Type B pancreatic cell (in vitro differentiated cells): ENCODE measurements around the gene RAB20. TPM values are rescaled to one million over a fixed set of nuclear protein-coding genes. Genes with fewer than 3 reads are reported as not detected.
A peak's percentile ranks its signal among the peaks of the same experiment; 100 is the strongest.

Experiments used
- DNase-seq: peaks from one replicate; pipeline ENCODE4 v3.0.0; 2021; ENCODE audit warnings: mixed read lengths; ENCODE audit not compliant: unreplicated experiment; ENCODE audit errors: extremely low spot score
- H3K27ac Mint-ChIP-seq: 2 replicates; pipeline ENCODE4 v1.8.0; 2021; ENCODE audit warnings: mild to moderate bottlenecking, mixed read lengths
- H3K27me3 Mint-ChIP-seq: 2 replicates; pipeline ENCODE4 v1.8.0; 2021; ENCODE audit warnings: mixed read lengths
- H3K36me3 Mint-ChIP-seq: 2 replicates; pipeline ENCODE4 v1.8.0; 2021; ENCODE audit warnings: mixed read lengths
- H3K4me1 Mint-ChIP-seq: one replicate; pipeline ENCODE4 v1.8.0; 2021; ENCODE audit warnings: mixed read lengths; ENCODE audit not compliant: unreplicated experiment
- H3K4me3 Mint-ChIP-seq: 2 replicates; pipeline ENCODE4 v1.8.0; 2021; ENCODE audit warnings: mild to moderate bottlenecking, mixed read lengths
- H3K9me3 Mint-ChIP-seq: 2 replicates; pipeline ENCODE4 v1.8.0; 2021; ENCODE audit warnings: mixed read lengths
- CTCF ChIP-seq: fragments of 200-600 bp; sonication (generic); conservative IDR thresholded peaks from 2 replicates; pipeline ENCODE4 v1.5.0; 2021; ENCODE audit warnings: antibody characterized with exemption, mild to moderate bottlenecking
- total RNA-seq: library from RNA; stranded (reverse); gene quantifications from 2 replicates; pipeline ENCODE4 v1.2.1, GENCODE V29; 2021; ENCODE audit warnings: low replicate concordance

Gene RAB20
- total RNA-seq, 1 donor from 2014 or later, result 6.4 TPM

GRCh38 chr13:110578363-110578762 is 16.8 kb upstream of the RAB20 start:
- no peak overlapping the region for H3K27ac Mint-ChIP-seq
- H3K27me3 Mint-ChIP-seq, result peaks cover 9% of the 10 kb centered on the region
- no peaks in the 10 kb centered on the region for H3K9me3 Mint-ChIP-seq
- peaks cover 19% of the 10 kb centered on the region for H3K4me1 Mint-ChIP-seq
- no peaks in the 10 kb centered on the region for H3K36me3 Mint-ChIP-seq
- TF ChIP-seq CTCF, result no peak
- no peak for DNase-seq
- no peak overlapping the region for H3K4me3 Mint-ChIP-seq

GRCh38 chr13:110576736-110577476 is 15.4 kb upstream of the RAB20 start:
- no peak for DNase-seq
- Mint-ChIP-seq H3K4me3 (no peak overlapping the region), H3K27me3 (peaks cover 10% of the 10 kb centered on the region), H3K27ac (no peak overlapping the region), H3K9me3 (no peaks in the 10 kb centered on the region), H3K36me3 (no peaks in the 10 kb centered on the region), H3K4me1 (peaks cover 20% of the 10 kb centered on the region)
- TF ChIP-seq CTCF, result no peak

GRCh38 chr13:110576070-110576394 is 14.5 kb upstream of the RAB20 start:
- no peak for DNase-seq
- H3K4me1 Mint-ChIP-seq, result peaks cover 28% of the 10 kb centered on the region
- no peak for TF ChIP-seq CTCF
- no peaks in the 10 kb centered on the region for H3K36me3 Mint-ChIP-seq
- H3K9me3 Mint-ChIP-seq, result no peaks in the 10 kb centered on the region
- no peak overlapping the region for H3K27ac Mint-ChIP-seq
- no peak overlapping the region for H3K4me3 Mint-ChIP-seq
- peaks cover 10% of the 10 kb centered on the region for H3K27me3 Mint-ChIP-seq

- Mint-ChIP-seq H3K4me3 (no peak overlapping the region), H3K36me3 (no peaks in the 10 kb centered on the region), H3K27ac (peak overlapping the region; percentile 39), H3K4me1 (peaks cover 28% of the 10 kb centered on the region), H3K27me3 (peaks cover 10% of the 10 kb centered on the region), H3K9me3 (no peaks in the 10 kb centered on the region)
- DNase-seq, result no peak
- TF ChIP-seq CTCF, result no peak
Measured at GRCh38 chr13:110575322-110576069, 14.0 kb upstream of the RAB20 start.

- Mint-ChIP-seq H3K4me3 (no peak overlapping the region), H3K36me3 (no peaks in the 10 kb centered on the region), H3K4me1 (peaks cover 38% of the 10 kb centered on the region), H3K27me3 (peaks cover 10% of the 10 kb centered on the region), H3K9me3 (no peaks in the 10 kb centered on the region), H3K27ac (no peak overlapping the region)
- no peak for TF ChIP-seq CTCF
- DNase-seq, result no peak
Measured at GRCh38 chr13:110574161-110574560, 12.6 kb upstream of the RAB20 start.
